Measurements from ENCODE around the gene ATP2B2.
A peak's percentile ranks its signal among the peaks of the same experiment; 100 is the strongest.

The ATP2B2 gene

DNA sequence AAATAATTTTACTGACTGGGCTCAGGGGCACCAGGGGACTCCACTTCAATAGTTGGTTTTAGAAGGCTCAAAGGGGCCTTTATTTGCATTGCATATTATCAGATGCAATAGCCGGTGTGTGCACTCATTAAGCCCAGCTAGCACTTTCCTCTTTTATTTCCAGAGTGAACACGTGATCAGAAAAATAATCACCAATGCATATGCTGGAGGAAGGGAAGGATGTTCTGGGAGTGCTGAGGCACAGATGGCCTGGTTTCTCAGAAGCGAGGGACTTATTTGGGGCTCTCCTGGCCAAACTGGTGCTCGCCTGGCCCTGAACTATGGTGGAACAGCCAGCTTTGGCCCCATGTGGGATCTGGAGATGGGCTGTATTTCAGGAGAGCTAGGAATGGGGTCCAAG is 124.0 kb downstream of the ATP2B2 start:
- DNase-seq (ENCODE audit: low spot score): no peak

GRCh38 chr3:10380906-10381305 is 124.5 kb downstream of the ATP2B2 start:
- DNase-seq (ENCODE audit: low spot score): no peak

GRCh38 chr3:10379961-10380360 is 125.4 kb downstream of the ATP2B2 start:
- DNase-seq (ENCODE audit: low spot score): no peak

DNA sequence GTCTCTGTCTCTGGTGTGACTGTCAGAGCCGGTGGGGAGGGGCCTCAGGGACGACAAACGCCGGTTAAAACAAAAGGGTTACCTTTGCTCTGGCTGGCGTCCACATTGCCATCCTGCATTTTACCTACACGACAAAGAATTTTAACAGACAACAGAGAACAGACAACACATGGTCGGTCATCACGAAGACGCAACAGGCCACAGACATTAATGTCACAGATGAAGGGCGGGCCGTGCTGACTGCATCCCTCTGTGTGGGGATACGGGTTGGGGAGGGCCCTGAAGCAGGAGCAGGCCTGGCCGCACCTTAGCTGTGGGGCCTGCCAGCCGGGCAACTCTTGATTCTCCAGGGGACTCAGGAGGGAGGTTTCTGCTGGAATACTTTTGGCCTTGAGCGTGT is 126.2 kb downstream of the ATP2B2 start:
- DNase-seq (ENCODE audit: low spot score): no peak

DNA sequence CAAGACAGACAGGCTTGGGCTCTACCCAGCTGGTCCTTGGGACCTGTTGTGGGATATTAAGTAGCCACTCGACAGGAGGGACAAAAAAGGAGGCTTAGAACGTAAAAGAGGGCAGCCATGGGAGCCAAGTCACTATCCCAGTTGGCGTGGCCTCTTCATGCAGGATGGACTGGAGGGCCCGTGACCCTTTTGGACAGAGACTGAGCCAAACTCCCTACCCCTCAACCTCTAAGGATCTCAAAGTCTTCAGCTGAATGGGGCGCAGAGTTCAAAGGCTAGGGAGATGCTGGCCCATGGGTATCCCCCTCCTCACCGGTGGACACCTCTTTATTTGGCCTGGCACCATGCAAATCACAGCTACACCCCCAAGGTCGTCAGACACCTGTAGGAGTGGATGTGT is 126.6 kb downstream of the ATP2B2 start:
- no peak for DNase-seq (ENCODE audit: low spot score)

GRCh38 chr3:10378246-10378645 is 127.1 kb downstream of the ATP2B2 start:
- no peak for DNase-seq (ENCODE audit: low spot score)

- no peak for DNase-seq (ENCODE audit: low spot score)
Observed at GRCh38 chr3:10377148-10377725, 128.1 kb downstream of the ATP2B2 start.

- peak; percentile 39 for DNase-seq (ENCODE audit: low spot score)
Observed at GRCh38 chr3:10376353-10376752, 129.0 kb downstream of the ATP2B2 start.

- no peak for DNase-seq (ENCODE audit: low spot score)
Observed at GRCh38 chr3:10375296-10376053, 129.9 kb downstream of the ATP2B2 start.

DNA sequence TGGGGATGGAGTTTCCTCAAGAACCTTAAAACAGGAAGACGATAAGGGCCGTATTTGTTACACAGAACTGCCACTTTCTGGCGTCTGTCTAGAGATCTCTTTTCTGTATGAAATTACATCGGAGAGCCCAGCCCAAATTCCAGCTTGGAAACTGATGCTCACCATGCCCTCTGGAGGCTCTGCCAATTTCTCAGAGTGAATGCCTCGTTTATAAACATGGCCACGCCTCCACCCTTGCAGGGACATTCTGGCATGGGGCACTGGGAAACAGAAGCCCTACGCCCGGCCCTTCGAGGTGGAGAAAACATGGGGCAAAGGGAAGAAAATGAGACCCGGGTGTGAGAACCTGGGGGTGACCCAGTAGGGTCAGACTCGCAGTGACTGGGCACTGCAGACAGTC is 131.1 kb downstream of the ATP2B2 start:
- no peak for DNase-seq (ENCODE audit: low spot score)

DNA sequence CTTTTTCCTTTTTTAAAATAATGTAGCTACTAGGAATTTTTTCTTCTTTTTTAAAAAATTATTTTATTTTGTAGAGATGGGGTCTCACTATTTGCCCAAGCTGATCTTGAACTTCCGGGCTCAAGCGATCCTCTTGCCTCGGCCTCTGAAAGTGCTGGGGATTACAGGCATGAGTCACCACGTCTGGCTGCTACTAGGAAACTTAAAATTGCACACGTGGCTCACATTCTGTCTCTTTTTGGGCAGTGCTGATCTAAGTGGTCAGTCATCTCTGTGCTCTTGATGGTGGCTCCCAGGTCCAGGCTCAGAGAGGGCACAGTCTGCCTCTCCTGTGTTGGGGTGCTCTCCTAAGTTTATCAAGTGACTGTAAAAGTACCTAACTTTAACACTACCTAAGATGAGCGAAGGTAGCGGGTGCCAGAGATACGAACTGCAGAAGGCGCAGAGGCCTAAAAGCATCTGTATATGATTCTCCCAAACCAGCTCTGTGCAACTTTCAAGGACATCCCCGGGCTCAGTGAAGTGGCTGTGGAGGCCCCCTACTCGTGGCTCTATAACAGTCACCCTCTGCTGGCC is 131.6 kb downstream of the ATP2B2 start:
- DNase-seq (ENCODE audit: low spot score): no peak

- DNase-seq (ENCODE audit: low spot score): no peak
Observed at GRCh38 chr3:10371789-10372188, 133.6 kb downstream of the ATP2B2 start.

DNA sequence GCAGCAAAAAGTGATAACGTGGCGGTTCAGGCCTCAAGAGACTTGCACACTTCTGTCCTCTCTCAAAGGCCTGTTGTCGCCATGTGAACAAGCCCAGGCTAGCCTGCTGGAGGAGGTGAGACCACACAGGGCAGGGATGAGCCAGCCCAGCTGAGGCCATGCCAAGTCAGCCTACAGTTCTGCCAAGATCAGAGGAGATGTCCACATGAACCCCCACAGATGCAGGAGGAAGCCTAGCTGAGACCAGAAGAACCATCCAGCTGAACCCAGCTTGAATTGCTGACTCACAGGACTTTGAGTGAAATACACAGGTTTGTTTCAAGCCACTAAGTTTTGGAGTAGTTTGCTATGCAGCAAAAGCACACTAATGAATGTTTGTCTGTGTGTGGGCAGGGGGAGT is 134.2 kb downstream of the ATP2B2 start:
- no peak for DNase-seq (ENCODE audit: low spot score)

- peak; percentile 41 for DNase-seq (ENCODE audit: low spot score)
Observed at GRCh38 chr3:10370429-10370828, 135.0 kb downstream of the ATP2B2 start.

DNA sequence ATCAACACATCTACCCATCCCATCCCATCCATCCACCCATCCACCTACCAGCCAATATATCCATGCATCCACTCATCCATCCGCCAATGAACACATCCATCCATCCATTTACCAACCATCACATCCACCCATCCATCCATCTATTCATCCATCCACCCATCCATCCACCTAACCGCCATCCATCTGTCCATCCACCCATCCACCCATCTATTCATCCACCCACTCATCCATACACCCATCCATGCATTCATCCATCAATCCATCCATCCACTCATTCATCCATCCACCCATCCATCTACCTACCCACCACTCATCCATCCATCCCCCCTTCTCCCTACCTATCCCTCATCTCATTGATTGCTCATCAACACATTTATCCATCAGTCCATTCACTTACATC is 136.9 kb downstream of the ATP2B2 start:
- DNase-seq (ENCODE audit: low spot score): no peak

GRCh38 chr3:10367506-10367905 is 137.9 kb downstream of the ATP2B2 start:
- DNase-seq (ENCODE audit: low spot score): no peak

GRCh38 chr3:10366651-10367101 is 138.7 kb downstream of the ATP2B2 start:
- DNase-seq (ENCODE audit: low spot score): no peak

DNA sequence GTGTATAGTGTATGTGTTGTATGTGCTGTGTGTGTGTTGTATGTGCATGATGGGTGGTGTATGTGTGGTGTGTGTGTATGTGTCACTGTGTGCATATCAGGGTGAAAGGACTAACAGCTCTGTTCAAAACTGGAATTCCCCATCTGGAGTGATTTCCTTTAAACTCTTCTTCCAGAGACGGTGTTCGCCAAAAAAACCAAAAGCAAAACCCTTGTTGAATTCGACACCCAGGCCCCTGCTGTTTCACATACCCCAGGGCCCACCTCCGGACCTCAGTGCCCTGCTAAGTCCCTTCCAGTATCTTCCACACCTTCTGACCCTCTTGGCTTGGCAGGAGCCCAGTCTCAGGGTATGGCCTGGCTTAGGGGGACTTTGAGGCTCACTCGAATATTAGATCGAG is 139.6 kb downstream of the ATP2B2 start:
- DNase-seq (ENCODE audit: low spot score): no peak

DNA sequence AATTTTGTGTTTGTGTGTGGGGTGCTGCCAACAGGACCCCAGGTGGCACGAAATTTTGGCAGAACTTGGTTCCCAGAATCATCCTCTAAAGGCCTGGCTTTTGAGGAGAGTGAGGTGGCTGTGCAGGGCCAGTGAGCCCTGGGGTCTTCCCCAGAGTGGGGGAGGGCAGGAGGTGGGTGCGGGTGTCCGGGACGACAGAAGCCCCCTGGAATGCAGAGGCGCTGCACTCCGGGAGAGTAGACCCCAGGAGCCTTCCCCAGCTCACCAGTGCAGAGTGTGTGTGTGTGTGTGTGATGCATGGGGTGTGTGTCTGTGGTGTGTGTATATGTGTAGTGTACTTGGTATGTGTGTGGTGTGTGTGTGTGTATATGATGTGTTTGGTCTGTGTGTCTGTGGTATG is 140.1 kb downstream of the ATP2B2 start:
- DNase-seq (ENCODE audit: low spot score): no peak

DNA sequence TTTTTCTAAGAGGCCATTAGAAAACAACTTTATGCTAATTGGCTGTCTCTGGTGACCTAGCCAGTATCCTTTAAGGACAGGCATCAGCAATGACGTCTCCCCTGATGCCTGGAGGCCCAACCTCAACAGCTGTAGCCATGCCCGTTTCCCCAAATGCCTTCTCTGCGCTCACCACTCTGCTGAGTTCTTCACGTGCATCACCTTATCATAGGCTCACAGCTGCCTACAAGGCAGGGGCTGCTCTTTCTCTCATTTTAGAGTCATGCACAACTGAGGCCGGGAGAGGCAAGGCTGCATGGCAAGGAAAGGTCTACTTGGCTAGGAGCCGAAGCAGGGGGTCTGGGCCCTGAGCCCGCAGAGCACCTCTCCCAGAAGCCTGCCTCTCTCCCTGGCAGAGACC is 140.6 kb downstream of the ATP2B2 start:
- no peak for DNase-seq (ENCODE audit: low spot score)

DNA sequence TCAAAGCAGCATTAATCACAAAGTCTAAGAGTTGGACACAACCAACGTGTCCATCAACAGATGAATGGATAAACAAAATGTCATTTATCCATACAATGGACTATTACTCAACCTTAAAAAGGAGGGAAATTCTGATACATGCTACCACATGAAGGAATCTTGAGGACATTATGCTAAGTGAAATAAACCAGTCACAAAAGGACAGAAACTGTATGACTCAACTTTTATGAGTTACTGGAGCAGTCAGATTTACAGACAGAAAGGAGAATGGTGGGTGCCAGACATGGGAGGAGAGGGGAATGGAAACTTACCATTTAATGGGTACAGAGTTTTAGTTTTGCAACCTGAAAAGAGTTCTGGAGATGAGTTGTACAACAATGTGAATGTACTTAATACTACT is 141.5 kb downstream of the ATP2B2 start:
- no peak for DNase-seq (ENCODE audit: low spot score)

GRCh38 chr3:10361375-10361774 is 144.0 kb downstream of the ATP2B2 start:
- peak; percentile 60 for DNase-seq (ENCODE audit: low spot score)

GRCh38 chr3:10360478-10360877 is 144.9 kb downstream of the ATP2B2 start:
- DNase-seq (ENCODE audit: low spot score): no peak

GRCh38 chr3:10359761-10360161 is 145.6 kb downstream of the ATP2B2 start:
- DNase-seq (ENCODE audit: low spot score): no peak
